Measurements from ENCODE around the gene SH3BP4. TPM values are rescaled to one million over a fixed set of nuclear protein-coding genes. Genes with fewer than 3 reads are reported as not detected.
"Not testable (repeated sequence)": the region's sequence is repeated elsewhere in the genome, so short reads cannot be mapped to it uniquely, and the experiment has no call there.

The SH3BP4 gene
- polyA plus RNA-seq, 6 donors from 2014 or later = 0.85 to 2.6 (median 2.2) TPM

DNA sequence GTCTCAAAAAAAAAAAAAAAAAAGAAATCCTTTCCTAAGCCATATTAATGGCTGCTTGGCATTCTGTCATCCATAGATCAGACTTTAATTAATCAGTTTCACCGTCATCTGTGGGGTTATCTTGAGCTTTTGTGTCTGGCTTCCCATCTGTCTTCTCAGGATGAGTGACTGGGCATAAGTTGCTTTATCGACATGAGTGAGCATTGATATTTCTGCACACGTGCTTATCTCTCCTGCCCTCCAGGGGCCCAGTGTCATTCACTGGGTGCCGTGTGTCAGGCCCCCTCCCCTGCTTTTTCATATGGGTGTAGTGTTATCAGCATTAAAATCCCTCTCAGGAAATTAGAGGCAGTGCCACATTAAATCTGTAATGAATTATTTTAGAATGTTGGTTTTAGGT is 65.6 kb downstream of the SH3BP4 start:
- ATAC-seq (ENCODE audit: low read depth in 2 of 2) (no peak), DNase-seq (no peak)
- Mint-ChIP-seq H3K27me3 (no peaks in the 10 kb centered on the region), H3K4me3 (peak overlapping the region in 1 of 8 donors; percentile 22), H3K9me3 (peaks cover 5 to 14% (median 6%) of the 10 kb centered on the region in 7 donors), H3K4me1 (peaks cover 0 to 15% (median 5%) of the 10 kb centered on the region in 3 donors), H3K27ac (no peak overlapping the region), H3K36me3 (peaks cover 0 to 9% of the 10 kb centered on the region in 2 donors)

DNA sequence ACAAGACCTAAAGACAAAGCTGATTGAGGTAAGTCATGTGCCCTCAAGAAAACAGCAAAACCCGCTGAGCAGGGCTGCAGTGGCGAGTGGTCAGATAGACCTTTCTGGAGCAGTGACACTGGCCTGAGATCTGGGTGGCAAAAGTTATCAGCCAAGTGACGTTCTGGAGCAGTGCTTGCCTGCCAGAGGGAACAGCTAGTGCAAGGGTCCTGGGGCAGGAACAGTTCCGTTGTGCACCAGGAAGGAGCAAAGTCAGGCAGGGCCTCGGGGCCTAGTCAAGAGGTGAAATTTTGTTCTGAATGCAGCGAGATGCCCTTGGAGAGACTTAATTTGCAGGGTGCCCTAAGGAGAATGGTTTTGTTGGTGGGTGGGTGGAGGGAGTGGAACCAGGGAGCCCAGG is 67.0 kb downstream of the SH3BP4 start:
- H3K27ac Mint-ChIP-seq = peak overlapping the region in 1 of 6 donors; percentile 39
- no peak for ATAC-seq (ENCODE audit: low read depth in 2 of 2)
- H3K36me3 Mint-ChIP-seq = peaks cover 0 to 9% of the 10 kb centered on the region in 2 donors
- no peak overlapping the region for H3K4me3 Mint-ChIP-seq
- peaks cover 5 to 14% (median 6%) of the 10 kb centered on the region in 7 donors for H3K9me3 Mint-ChIP-seq
- H3K27me3 Mint-ChIP-seq = no peaks in the 10 kb centered on the region
- DNase-seq = no peak
- H3K4me1 Mint-ChIP-seq = peaks cover 0 to 15% (median 5%) of the 10 kb centered on the region in 3 donors

DNA sequence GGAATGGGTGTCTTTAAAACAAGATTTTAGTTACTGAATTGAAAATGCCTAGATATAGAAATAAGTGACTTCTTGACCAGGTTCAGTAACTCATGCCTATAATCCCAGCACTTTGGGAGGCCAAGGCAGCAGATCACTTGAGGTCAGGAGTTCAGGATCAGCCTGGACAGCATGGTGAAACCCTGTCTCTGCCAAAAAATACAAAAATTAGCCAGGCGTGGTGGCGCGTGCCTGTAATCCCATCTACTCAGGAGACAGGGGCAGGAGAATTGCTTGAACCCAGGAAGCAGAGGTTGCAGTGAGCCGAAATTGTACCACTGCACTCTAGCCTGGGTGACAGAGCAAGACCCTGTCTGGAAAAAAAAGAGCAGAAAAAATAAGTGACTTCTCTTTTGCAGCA is 68.3 kb downstream of the SH3BP4 start:
- DNase-seq; H3K4me3 Mint-ChIP-seq; H3K36me3 Mint-ChIP-seq; H3K27me3 Mint-ChIP-seq; ATAC-seq (ENCODE audit: low read depth in 2 of 2); H3K27ac Mint-ChIP-seq: not testable (repeated sequence)
- Mint-ChIP-seq H3K4me1 (peaks cover 0 to 15% (median 5%) of the 10 kb centered on the region in 3 donors), H3K9me3 (peaks cover 5 to 13% (median 6%) of the 10 kb centered on the region in 7 donors)

DNA sequence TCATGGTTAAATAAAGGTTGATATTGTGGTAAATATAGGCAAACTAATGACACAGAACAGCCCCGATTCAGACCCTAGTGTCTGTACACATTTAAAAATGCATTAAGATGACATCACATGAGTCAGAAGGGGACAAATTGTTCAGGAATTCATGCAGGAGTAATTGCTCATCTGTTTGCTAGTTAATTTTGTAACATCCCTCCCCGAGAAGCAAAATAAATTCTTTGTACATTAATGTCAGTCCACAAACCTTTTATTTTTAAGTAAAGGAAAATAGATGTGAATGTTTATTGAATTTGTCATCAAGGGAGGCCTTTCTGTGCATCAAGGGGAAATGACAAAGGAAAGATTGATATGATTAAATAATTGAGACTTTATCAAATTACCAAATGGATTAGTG is 69.9 kb downstream of the SH3BP4 start:
- no peak overlapping the region for H3K4me3 Mint-ChIP-seq
- H3K4me1 Mint-ChIP-seq = peaks cover 0 to 8% (median 5%) of the 10 kb centered on the region in 3 donors
- peaks cover 0 to 3% (median 0%) of the 10 kb centered on the region in 7 donors for H3K9me3 Mint-ChIP-seq
- DNase-seq = no peak
- no peaks in the 10 kb centered on the region for H3K36me3 Mint-ChIP-seq
- no peak for ATAC-seq (ENCODE audit: low read depth in 2 of 2)
- no peak overlapping the region for H3K27ac Mint-ChIP-seq
- no peaks in the 10 kb centered on the region for H3K27me3 Mint-ChIP-seq

DNA sequence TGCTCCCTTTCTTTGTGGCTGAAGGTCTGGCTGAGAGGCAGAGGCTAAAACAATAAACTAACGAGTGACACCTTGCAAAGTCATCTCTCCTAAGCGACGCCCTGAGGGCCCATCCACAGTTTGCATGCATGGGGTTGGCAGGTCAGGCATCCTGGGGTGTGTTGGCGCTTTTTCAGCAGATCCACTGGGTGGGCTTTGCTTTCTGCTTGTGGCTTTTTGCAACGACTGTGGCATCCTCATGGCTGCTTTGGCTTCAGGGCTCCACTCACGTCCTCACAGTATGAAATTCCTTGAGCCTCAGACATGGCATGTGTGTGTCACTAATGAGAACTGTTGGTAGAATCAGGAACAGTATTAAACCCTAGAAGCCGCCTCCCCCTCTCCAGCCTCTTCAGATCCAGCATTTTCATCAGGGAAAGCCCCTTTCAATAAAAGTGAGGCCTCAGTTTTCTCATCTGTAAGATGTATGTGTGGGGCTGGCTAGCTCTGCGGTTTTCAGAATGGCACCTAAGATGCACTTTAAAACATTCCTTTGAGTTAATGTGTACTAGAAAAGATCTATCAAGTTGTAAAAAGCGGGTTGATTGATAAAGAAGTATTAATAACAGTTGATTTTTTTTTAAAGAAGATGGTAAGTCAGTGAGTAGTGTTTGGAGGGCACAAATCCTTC is 72.5 kb downstream of the SH3BP4 start:
- ATAC-seq (ENCODE audit: low read depth in 2 of 2) (no peak), DNase-seq (no peak)
- H3K27me3 Mint-ChIP-seq = peaks cover 0 to 9% (median 0%) of the 10 kb centered on the region in 3 donors
- no peaks in the 10 kb centered on the region for H3K9me3 Mint-ChIP-seq
- H3K27ac Mint-ChIP-seq = peak overlapping the region in 3 of 6 donors; percentile 24 to 73 (median 60)
- H3K4me1 Mint-ChIP-seq = peaks cover 0 to under 1% (median 0%) of the 10 kb centered on the region in 3 donors
- no peaks in the 10 kb centered on the region for H3K36me3 Mint-ChIP-seq
- no peak overlapping the region for H3K4me3 Mint-ChIP-seq

DNA sequence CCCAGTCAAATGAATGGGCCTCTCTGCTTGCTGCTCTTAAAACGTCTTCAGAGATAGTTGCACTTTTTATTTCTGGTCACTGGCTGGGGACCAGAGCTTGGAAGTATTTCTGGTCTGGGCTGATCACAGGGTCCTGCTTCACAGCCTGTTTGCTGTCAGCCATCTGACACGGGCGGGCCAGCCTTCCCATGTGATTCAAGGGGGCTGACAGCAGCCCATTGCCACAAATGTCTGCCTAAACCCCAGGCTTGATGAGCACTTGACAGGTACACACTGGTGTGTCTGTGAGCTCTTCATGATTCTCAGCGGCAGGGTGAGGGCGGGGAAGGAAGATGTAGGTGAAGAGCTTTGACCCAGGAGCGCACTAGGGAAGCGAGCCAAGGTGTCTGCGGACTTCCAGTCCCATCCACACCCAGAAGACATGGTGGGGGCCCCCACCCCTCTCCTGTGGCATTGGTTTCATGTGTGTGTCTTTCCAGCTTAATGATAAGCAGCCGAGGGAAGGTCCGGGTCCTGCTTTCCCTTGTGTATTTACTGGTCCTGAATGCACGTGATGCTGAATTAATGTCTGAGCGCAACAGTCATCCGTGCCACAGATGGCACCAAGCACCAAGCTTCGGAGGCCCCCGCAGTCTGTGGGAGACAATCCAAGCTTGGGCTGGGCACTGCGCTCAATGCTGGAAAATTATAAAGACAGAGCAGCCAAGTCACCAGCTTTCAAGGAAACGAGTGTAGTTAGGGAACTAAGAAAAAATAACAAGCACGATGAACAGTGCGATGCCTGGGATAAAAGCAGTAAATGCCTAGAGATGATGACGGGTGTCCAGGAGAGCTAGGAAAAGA is 73.3 kb downstream of the SH3BP4 start:
- H3K9me3 Mint-ChIP-seq = no peaks in the 10 kb centered on the region
- H3K36me3 Mint-ChIP-seq = no peaks in the 10 kb centered on the region
- no peak for DNase-seq
- no peak overlapping the region for H3K4me3 Mint-ChIP-seq
- no peak for ATAC-seq (ENCODE audit: low read depth in 2 of 2)
- peaks cover 0 to 7% (median 0%) of the 10 kb centered on the region in 3 donors for H3K4me1 Mint-ChIP-seq
- peaks cover 0 to 16% (median 0%) of the 10 kb centered on the region in 3 donors for H3K27me3 Mint-ChIP-seq
- H3K27ac Mint-ChIP-seq = peak overlapping the region in 4 of 6 donors; percentile 51 to 89 (median 70)

DNA sequence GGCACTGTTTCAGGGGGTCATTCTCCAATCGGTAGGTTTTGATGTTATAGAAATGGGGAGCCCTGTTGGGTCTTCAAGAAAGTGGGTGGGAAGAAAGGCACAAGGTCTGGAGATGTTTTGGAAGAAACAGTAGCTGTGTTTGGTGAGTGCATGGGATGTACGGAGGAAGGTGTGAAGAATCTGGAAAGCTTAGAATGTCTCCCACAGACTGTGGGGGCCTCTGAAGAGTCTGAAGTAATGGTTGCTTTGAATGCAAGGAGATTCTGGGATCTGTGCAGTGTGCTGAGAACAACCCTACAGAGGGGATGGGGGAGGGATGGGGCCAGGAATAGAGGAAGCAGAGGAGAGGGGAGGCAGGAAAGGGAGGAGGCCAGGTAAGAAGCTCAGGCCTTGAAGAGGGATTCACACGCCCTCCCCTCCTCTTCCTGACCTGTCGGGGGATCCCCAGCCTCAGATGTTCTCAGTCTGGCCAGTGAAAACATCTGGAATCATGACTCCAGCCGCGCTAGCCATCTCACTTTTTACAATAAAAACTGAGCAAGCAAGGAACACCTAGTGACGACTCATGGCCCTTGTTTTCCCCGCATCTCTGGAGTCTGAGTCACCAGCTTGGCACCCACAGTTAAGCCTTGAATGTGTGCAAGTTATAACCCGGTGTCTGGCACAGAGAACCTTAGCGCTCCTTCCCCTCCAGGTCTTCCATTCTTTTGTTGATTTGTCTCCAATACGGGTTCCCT is 74.2 kb downstream of the SH3BP4 start:
- no peak for DNase-seq
- H3K4me3 Mint-ChIP-seq = no peak overlapping the region
- no peaks in the 10 kb centered on the region for H3K9me3 Mint-ChIP-seq

DNA sequence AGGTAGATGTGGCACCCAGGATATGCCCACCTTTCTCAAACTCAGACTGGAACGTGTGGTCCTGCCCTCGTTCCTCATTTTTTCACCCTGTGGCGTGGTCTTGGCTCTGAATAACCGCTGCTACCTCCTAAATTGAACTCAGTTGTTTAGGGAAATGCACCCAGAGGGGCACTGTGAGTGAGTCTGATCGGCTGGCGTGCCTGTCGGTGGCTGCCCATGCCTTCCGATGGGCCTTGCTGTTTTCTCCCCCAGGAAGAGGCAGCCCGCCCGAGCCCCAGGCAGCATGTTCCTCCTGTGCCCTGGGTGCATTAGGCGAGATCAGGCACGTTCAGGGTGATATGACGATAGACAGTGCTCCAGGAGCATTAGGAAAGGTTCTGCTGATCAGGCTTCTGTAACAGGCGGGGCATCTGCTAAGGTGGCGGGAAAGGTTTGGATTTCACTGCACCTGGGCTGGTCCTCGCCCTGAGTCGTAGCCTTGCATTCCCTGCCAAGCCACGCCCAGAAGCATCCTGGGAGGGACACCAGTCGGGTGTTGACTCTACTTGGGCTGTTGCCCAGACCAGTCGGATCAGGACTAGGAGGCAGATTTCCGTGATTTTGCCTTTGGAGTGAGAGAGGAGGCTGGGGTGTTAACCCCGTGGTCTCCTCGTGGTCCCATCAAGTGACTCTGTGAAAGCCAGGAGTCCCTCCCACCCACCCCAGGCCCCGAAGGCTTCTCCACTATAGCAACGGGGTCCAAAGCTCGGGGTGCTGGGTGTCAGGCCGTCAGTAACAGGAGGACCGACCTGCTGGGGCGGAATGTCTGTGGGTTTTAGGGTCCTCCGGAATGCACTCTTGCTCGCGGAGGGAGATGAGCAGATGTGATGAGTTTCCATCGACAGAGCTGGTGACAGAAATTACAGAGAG is 75.1 kb downstream of the SH3BP4 start:
- H3K4me3 Mint-ChIP-seq = no peak overlapping the region
- H3K27ac Mint-ChIP-seq = peak overlapping the region in 2 of 6 donors; percentile 35 to 42
- ATAC-seq (ENCODE audit: low read depth in 2 of 2) (no peak), DNase-seq (no peak)
- H3K9me3 Mint-ChIP-seq = no peaks in the 10 kb centered on the region
- peaks cover 0 to 16% (median 0%) of the 10 kb centered on the region in 3 donors for H3K27me3 Mint-ChIP-seq
- no peaks in the 10 kb centered on the region for H3K36me3 Mint-ChIP-seq
- peaks cover 0 to 19% (median 0%) of the 10 kb centered on the region in 3 donors for H3K4me1 Mint-ChIP-seq

More for the DNA sequence above, 74.2 kb downstream of the SH3BP4 start:
- H3K36me3 Mint-ChIP-seq = no peaks in the 10 kb centered on the region
- H3K4me1 Mint-ChIP-seq = peaks cover 0 to 11% (median 0%) of the 10 kb centered on the region in 3 donors
- no peak for ATAC-seq (ENCODE audit: low read depth in 2 of 2)
- H3K27me3 Mint-ChIP-seq = peaks cover 0 to 16% (median 0%) of the 10 kb centered on the region in 3 donors
- peak overlapping the region in 1 of 6 donors; percentile 51 for H3K27ac Mint-ChIP-seq

DNA sequence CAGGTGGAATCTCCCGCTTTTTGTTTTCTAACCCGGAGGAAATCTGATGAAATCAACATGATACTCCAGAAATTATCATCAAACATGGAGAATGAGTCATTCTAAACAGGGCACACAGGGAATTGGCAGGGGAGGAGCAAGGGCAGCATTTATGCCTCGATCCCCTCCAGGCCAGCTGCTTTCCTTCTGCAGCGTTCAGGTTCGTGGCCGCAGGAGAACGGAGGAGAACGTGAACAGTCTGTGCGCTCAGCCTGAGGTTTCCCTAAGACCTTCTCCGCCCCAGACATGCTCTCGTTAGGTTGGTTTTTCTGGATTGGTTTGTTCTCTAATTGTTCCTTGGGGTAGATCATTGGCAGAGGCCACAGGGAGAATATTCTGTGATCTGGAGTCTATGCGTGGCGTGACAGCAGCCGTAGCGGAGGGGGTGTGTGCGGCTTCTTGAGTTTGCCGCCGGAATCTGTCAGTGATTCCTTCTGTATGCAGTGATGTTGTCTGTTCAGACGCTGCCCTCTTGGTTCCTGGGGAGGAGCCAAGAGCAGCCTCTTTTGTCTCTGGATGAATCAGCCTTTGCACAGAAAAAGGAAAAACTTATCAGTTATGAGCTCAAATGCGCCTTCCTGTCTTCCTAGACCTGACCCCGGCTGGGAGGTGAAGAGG is 75.9 kb downstream of the SH3BP4 start:
- H3K4me3 Mint-ChIP-seq = no peak overlapping the region
- no peak for ATAC-seq (ENCODE audit: low read depth in 2 of 2)

DNA sequence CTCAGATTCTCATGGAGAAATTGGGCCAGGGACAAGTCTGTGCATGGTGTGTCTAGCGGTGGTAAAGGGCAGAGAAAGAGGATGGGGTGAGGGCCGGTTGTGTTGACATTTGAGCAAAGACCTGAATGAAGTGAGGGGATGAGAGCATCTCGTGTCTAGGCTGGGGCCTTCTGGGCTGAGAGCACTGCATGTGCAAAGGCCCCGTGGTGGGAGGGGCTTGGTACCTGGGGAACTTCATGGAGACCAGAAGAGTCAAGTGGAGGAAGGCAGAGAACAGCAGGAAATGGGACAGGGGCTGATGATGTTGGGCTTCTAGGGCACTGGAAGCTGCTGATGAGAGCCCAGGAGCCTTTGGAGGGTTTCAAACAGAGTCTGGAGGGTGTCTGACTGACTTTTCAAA is 76.8 kb downstream of the SH3BP4 start:
- peaks cover 0 to 19% (median 0%) of the 10 kb centered on the region in 3 donors for H3K4me1 Mint-ChIP-seq
- no peaks in the 10 kb centered on the region for H3K36me3 Mint-ChIP-seq
- ATAC-seq (ENCODE audit: low read depth in 2 of 2) (no peak), DNase-seq (no peak)
- H3K4me3 Mint-ChIP-seq = no peak overlapping the region
- peak overlapping the region in 1 of 6 donors; percentile 88 for H3K27ac Mint-ChIP-seq
- H3K9me3 Mint-ChIP-seq = no peaks in the 10 kb centered on the region
- H3K27me3 Mint-ChIP-seq = peaks cover 0 to 16% (median 0%) of the 10 kb centered on the region in 3 donors

More for the DNA sequence above, 75.9 kb downstream of the SH3BP4 start:
- Mint-ChIP-seq H3K27me3 (peaks cover 0 to 16% (median 0%) of the 10 kb centered on the region in 3 donors), H3K27ac (no peak overlapping the region), H3K9me3 (no peaks in the 10 kb centered on the region), H3K36me3 (no peaks in the 10 kb centered on the region), H3K4me1 (peaks cover 0 to 19% (median 0%) of the 10 kb centered on the region in 3 donors)
- no peak for DNase-seq

DNA sequence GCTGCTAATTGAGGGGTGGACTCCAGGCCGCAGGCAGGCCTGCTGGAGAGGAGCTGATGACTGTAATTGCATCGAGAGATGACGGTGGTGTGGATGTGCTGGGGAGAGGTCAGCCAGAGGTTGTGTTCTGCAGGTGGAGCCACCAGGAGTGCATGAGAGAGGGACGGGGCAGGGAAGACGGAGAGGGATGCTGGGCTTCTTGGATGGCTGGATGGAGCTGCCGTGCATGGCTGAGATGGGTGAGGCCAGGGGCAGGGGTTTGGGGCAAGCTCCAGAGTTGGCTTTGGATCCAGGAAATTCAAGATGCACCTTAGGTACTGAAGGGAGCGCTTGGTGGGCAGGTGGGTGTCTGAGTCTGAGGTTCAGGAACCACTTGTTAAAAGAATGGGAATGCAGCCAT is 77.2 kb downstream of the SH3BP4 start:
- no peak overlapping the region for H3K4me3 Mint-ChIP-seq
- no peak overlapping the region for H3K27ac Mint-ChIP-seq
- no peaks in the 10 kb centered on the region for H3K36me3 Mint-ChIP-seq
- peaks cover 0 to 19% (median 0%) of the 10 kb centered on the region in 3 donors for H3K4me1 Mint-ChIP-seq
- no peaks in the 10 kb centered on the region for H3K9me3 Mint-ChIP-seq
- peaks cover 0 to 16% (median 0%) of the 10 kb centered on the region in 3 donors for H3K27me3 Mint-ChIP-seq
- DNase-seq (no peak), ATAC-seq (ENCODE audit: low read depth in 2 of 2) (no peak)

DNA sequence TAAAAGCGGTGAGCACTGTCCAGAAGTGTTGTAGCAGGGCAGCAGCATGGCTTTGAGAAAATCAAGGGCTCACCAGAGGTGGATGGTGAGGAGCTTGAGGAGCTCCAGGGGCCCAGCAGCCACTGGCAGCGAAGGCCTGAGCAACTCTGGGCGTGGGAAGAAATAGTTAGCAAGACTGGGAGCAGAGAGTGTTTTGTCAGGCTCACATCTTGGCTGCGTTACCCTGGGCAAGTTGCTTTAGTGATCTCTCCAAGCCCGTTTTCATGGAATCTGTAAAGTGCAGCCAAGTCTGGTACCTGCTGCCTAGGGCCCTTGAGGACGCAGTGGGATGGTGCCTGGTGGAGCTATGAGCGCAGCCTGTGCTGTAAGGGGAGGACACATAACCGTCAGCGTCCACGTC is 78.3 kb downstream of the SH3BP4 start:
- H3K27ac Mint-ChIP-seq = peak overlapping the region in 1 of 6 donors; percentile 3
- peaks cover 0 to 16% (median 0%) of the 10 kb centered on the region in 3 donors for H3K27me3 Mint-ChIP-seq
- H3K9me3 Mint-ChIP-seq = no peaks in the 10 kb centered on the region

More for the DNA sequence above, 78.3 kb downstream of the SH3BP4 start:
- DNase-seq = no peak
- Mint-ChIP-seq H3K4me3 (no peak overlapping the region), H3K4me1 (peaks cover 0 to 19% (median 0%) of the 10 kb centered on the region in 3 donors), H3K36me3 (no peaks in the 10 kb centered on the region)
- ATAC-seq (ENCODE audit: low read depth in 2 of 2) = no peak

All from naive B cell (primary cell).